HCT116 (cell line): ENCODE measurements around the gene ARSI. TPM values are rescaled to one million over a fixed set of nuclear protein-coding genes. Genes with fewer than 3 reads are reported as not detected.

Source experiments
- ATAC-seq: fragments of 200-7000 bp; cut with Tn5 transposase; 2 replicates; pipeline ENCODE4 v1.9.1; 2020; ENCODE audit warnings: mild to moderate bottlenecking, moderate library complexity
- BruUV-seq: library from RNA; stranded (reverse); fragments of 400-500 nt; replicated peaks from 2 replicates; lab custom pipeline; 2021; lab: Mats Ljungman, UMichigan
- CTCF ChIA-PET: fragments of 300-600 bp; sonication (Branson Sonifier 250); formaldehyde crosslinking; loops from one replicate; lab custom pipeline; 2021; ENCODE audit warnings: antibody characterized with exemption; lab: Charles Lee
- POLR2A ChIA-PET: fragments of 300-600, 350-600 bp; sonication (Branson Sonifier 250); formaldehyde crosslinking; loops from one replicate; lab custom pipeline; 2021; ENCODE audit warnings: antibody characterized with exemption; lab: Charles Lee
- RAD21 ChIA-PET, 2 experiments: fragments of 300-600 bp; sonication (Branson Sonifier 250); formaldehyde crosslinking; loops; one replicate each; lab custom pipeline; 2023; ENCODE audit warnings: low total read pairs in 2 of 2; ENCODE audit not compliant: uncharacterized antibody in 2 of 2, unreplicated experiment in 2 of 2, low non-redundant PET in 1 of 2; lab: Charles Lee
- DNase-seq: peaks from one replicate; pipeline ENCODE4 v3.0.0-alpha.2; 2010; ENCODE audit warnings: low read depth, low spot score
- H2AFZ ChIP-seq: fragments of 200-600 bp; shearing (Covaris generic), sonication (generic); 2 replicates; pipeline ENCODE4 v1.6.1; 2017; ENCODE audit warnings: low read depth, mixed run types, mixed read lengths, antibody characterized with exemption, low read length; ENCODE audit not compliant: poor library complexity, severe bottlenecking
- H3K27ac ChIP-seq: 2 replicates; pipeline ENCODE4 v1.5.1; 2012; ENCODE audit warnings: low read depth, low read length
- H3K27me3 ChIP-seq: fragments of 200-600 bp; sonication (generic); 2 replicates; pipeline ENCODE4 v1.6.1; 2016; ENCODE audit warnings: mixed run types, low read length, mixed read lengths; ENCODE audit not compliant: insufficient read depth
- H3K36me3 ChIP-seq, 2 experiments: fragments of 200-500 bp in 1 of 2; fragments of 200-600 bp in 1 of 2; sonication (Bioruptor generic) in 1 of 2; sonication (generic) in 1 of 2; 2 replicates each; pipeline versions ENCODE4 v1.5.1 to v1.6.1; 2014 to 2016; ENCODE audit warnings: low read length in 2 of 2, inconsistent platforms in 1 of 2, mixed read lengths in 1 of 2, mixed run types in 1 of 2; ENCODE audit not compliant: insufficient read depth in 2 of 2, control insufficient read depth in 1 of 2
- H3K4me1 ChIP-seq, 2 experiments: fragments of 200-600 bp in 1 of 2; sonication (generic) in 1 of 2; 2 replicates each; pipeline versions ENCODE4 v1.5.1 to v1.6.1; 2012 to 2017; ENCODE audit warnings: low read length in 2 of 2, inconsistent platforms in 1 of 2, mild to moderate bottlenecking in 1 of 2, mixed read lengths in 1 of 2, mixed run types in 1 of 2, moderate library complexity in 1 of 2; ENCODE audit not compliant: insufficient read depth in 2 of 2, control insufficient read depth in 1 of 2
- H3K4me2 ChIP-seq: fragments of 200-600 bp; sonication (generic); 2 replicates; pipeline ENCODE4 v1.6.1; 2017; ENCODE audit warnings: mixed run types, low read length, mixed read lengths
- H3K4me3 ChIP-seq, 2 experiments: fragments of 200-600 bp in 1 of 2; sonication (generic) in 1 of 2; replicated peaks in 1 of 2; 2 replicates each; pipeline ENCODE4 v1.5.1; 2011 to 2016; ENCODE audit warnings: low read length in 2 of 2, control low read depth in 1 of 2, low read depth in 1 of 2, mild to moderate bottlenecking in 1 of 2, mixed read lengths in 1 of 2, mixed run types in 1 of 2
- H3K79me2 ChIP-seq: fragments of 200-600 bp; sonication (generic); 2 replicates; pipeline ENCODE4 v1.6.1; 2017; ENCODE audit warnings: mild to moderate bottlenecking, mixed run types, low read length, moderate library complexity, mixed read lengths; ENCODE audit not compliant: insufficient read depth
- H3K9ac ChIP-seq: fragments of 200-600 bp; sonication (generic); 2 replicates; pipeline ENCODE4 v1.6.1; 2016; ENCODE audit warnings: low read length, mixed read lengths
- H3K9me2 ChIP-seq: fragments of 200-600 bp; sonication (generic), shearing (Covaris generic); 2 replicates; pipeline ENCODE4 v1.6.1; 2017; ENCODE audit warnings: mixed run types, mild to moderate bottlenecking, moderate library complexity; ENCODE audit not compliant: insufficient read depth
- H3K9me3 ChIP-seq, 2 experiments: fragments of 200-500 bp in 1 of 2; fragments of 200-600 bp in 1 of 2; sonication (Bioruptor generic) in 1 of 2; sonication (generic) in 1 of 2; 2 replicates each; pipeline ENCODE4 v1.6.1; 2014 to 2017; ENCODE audit warnings: low read length in 2 of 2, mixed read lengths in 2 of 2, inconsistent platforms in 1 of 2, low read depth in 1 of 2, mild to moderate bottlenecking in 1 of 2, mixed run types in 1 of 2, moderate library complexity in 1 of 2; ENCODE audit not compliant: control insufficient read depth in 1 of 2, insufficient read depth in 1 of 2
- H4K20me1 ChIP-seq: fragments of 200-600 bp; sonication (generic), shearing (Covaris generic); 2 replicates; pipeline ENCODE4 v1.6.1; 2017; ENCODE audit warnings: mixed run types, mild to moderate bottlenecking, moderate library complexity; ENCODE audit not compliant: insufficient read depth
- CBX3 ChIP-seq: IDR thresholded peaks from 2 replicates; pipeline ENCODE4 v1.6.1; 2012; ENCODE audit warnings: low read depth
- CEBPB ChIP-seq: IDR thresholded peaks from 2 replicates; pipeline ENCODE4 v1.6.1; 2012; ENCODE audit warnings: low read depth
- EGR1 ChIP-seq: IDR thresholded peaks from 2 replicates; pipeline ENCODE4 v1.6.1; 2012; ENCODE audit warnings: low read depth
- EZH2 ChIP-seq: fragments of 200-600 bp; sonication (generic); IDR thresholded peaks from 2 replicates; pipeline ENCODE4 v1.6.1; 2017; ENCODE audit warnings: antibody characterized with exemption, mixed run types
- EZH2phosphoT487 ChIP-seq: fragments of 200-600 bp; IDR thresholded peaks from 2 replicates; pipeline ENCODE4 v1.6.1; 2018; ENCODE audit warnings: antibody characterized with exemption, borderline replicate concordance
- FOSL1 ChIP-seq: IDR thresholded peaks from 2 replicates; pipeline ENCODE4 v1.6.1; 2012; ENCODE audit warnings: low read depth
- POLR2AphosphoS5 ChIP-seq: IDR thresholded peaks from 2 replicates; pipeline ENCODE4 v1.6.1; 2011; ENCODE audit warnings: mild to moderate bottlenecking, low read depth, low read length, moderate library complexity
- RAD21 ChIP-seq: IDR thresholded peaks from 2 replicates; pipeline ENCODE4 v1.6.1; 2012; ENCODE audit warnings: low read depth, mild to moderate bottlenecking
- SIN3A ChIP-seq: IDR thresholded peaks from 2 replicates; pipeline ENCODE4 v1.6.1; 2012; ENCODE audit warnings: low read depth
- SP1 ChIP-seq: IDR thresholded peaks from 2 replicates; pipeline ENCODE4 v1.6.1; 2012; ENCODE audit warnings: low read depth
- SRF ChIP-seq: IDR thresholded peaks from 2 replicates; pipeline ENCODE4 v1.6.1; 2012; ENCODE audit warnings: low read depth
- TCF7L2 ChIP-seq: IDR thresholded peaks from 2 replicates; pipeline ENCODE4 v1.7.0; 2011; ENCODE audit warnings: borderline replicate concordance, inconsistent platforms; ENCODE audit not compliant: insufficient read depth, insufficient read length; ENCODE audit errors: extremely low read depth
- YY1 ChIP-seq: IDR thresholded peaks from 2 replicates; pipeline ENCODE4 v1.6.1; 2011; ENCODE audit warnings: low read length, low read depth, moderate library complexity, mild to moderate bottlenecking; ENCODE audit not compliant: insufficient replicate concordance; ENCODE audit errors: extremely low read depth
- ZNF274 ChIP-seq: fragments of 200-500 bp; sonication (Bioruptor generic); IDR thresholded peaks from 2 replicates; pipeline ENCODE4 v1.6.1; 2014; ENCODE audit warnings: mild to moderate bottlenecking, low read depth, low read length, inconsistent platforms
- intact Hi-C: fragments of 100-400 bp; cut with micrococcal nuclease; formaldehyde crosslinking; loops from 2 replicates; pipeline ENCODE4 v1.10.0; 2022
- total RNA-seq: library from RNA; stranded (reverse); gene quantifications from one replicate; pipeline ENCODE4 v1.2.1, GENCODE V29; 2021; ENCODE audit not compliant: unreplicated experiment
- TF ChIP-seq, protein P1 (sequence below): IDR thresholded peaks from 2 replicates; pipeline ENCODE4 v1.6.1; 2012
- TF ChIP-seq, protein P2 (sequence below): IDR thresholded peaks from 2 replicates; pipeline ENCODE4 v1.6.1; 2011; ENCODE audit warnings: mild to moderate bottlenecking, low read length, moderate library complexity; ENCODE audit not compliant: insufficient replicate concordance; ENCODE audit errors: extremely low read depth
- TF ChIP-seq, protein P3 (sequence below), 3 experiments: fragments of 200-600 bp in 1 of 3; sonication (generic) in 1 of 3; IDR thresholded peaks in 2 of 3; conservative IDR thresholded peaks in 1 of 3; 2 replicates each; pipeline ENCODE4 v1.5.1; 2012 to 2017; ENCODE audit warnings: low read depth in 2 of 3, low read length in 2 of 3, antibody characterized with exemption in 1 of 3, borderline replicate concordance in 1 of 3, control low read depth in 1 of 3, mild to moderate bottlenecking in 1 of 3, mixed read lengths in 1 of 3, mixed run types in 1 of 3, moderate library complexity in 1 of 3; ENCODE audit not compliant: insufficient read depth in 1 of 3

The ARSI gene
- total RNA-seq, 1 experiment from 2014 or later = 0.07 TPM

- H3K36me3 ChIP-seq = no peaks in the 10 kb centered on the region
- ChIA-PET RAD21 (no interaction called here), POLR2A (no interaction called here), CTCF (no interaction called here)
- peaks cover 0 to 5% of the 10 kb centered on the region in 2 experiments; a peak in 1 of 4 replicates for H3K4me1 ChIP-seq
- H3K79me2 ChIP-seq = no peaks in the 10 kb centered on the region
- H2AFZ ChIP-seq = no peak overlapping the region
- no peak overlapping the region for H3K9ac ChIP-seq
- BruUV-seq = no TSS peak
- TF ChIP-seq EGR1 = no peak
- no peaks in the 10 kb centered on the region for H3K27me3 ChIP-seq
- DNase-seq = no peak
- no peaks in the 10 kb centered on the region for H3K9me3 ChIP-seq
- no peaks in the 10 kb centered on the region for H3K9me2 ChIP-seq
- H3K27ac ChIP-seq = no peak overlapping the region
- ATAC-seq = no peak
- no peaks in the 10 kb centered on the region for H4K20me1 ChIP-seq
- H3K4me2 ChIP-seq = no peak overlapping the region
- no peak overlapping the region for H3K4me3 ChIP-seq
- intact Hi-C loops = no loop called here
These were observed 2.4 kb upstream of the ARSI start for GRCh38 chr5:150305095-150305494.

DNA sequence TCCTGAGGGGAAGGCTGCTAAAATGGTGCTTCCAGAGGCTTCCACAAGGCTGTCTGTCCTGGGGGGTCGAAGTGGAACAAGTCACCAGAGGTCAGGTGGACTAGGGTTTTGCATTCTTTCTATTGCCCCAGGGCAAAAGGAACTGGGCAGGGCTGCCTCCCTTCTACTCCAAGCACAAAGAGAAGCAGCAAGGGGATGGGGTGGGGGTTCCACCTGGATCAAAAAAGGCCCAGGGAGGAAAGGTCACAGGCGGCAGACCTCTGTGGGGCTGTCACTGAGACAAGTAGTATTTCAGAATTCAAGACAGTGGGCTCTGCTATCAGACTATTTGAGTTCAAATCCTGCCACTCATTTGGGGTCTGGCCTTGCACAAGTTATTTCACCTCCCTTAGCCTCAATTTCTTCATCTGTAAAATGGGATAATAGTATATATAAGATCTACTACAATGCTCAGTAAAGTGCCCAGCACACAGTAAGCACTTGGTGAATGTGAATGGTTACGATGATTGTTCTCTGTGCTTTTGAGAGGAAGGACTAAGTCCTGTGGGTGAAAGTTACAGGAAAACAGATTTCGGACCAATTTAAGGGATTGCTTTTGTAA, 1.9 kb upstream of the ARSI start:
- no peaks in the 10 kb centered on the region for H3K9me2 ChIP-seq
- H3K27ac ChIP-seq = no peak overlapping the region
- no peaks in the 10 kb centered on the region for H3K27me3 ChIP-seq
- DNase-seq = no peak
- H3K36me3 ChIP-seq = no peaks in the 10 kb centered on the region
- H3K4me2 ChIP-seq = no peak overlapping the region
- ATAC-seq = no peak
- H3K9me3 ChIP-seq = no peaks in the 10 kb centered on the region
- no peaks in the 10 kb centered on the region for H4K20me1 ChIP-seq
- RAD21 ChIA-PET = no interaction called here
- CTCF ChIA-PET = no interaction called here
- no peak overlapping the region for H3K4me3 ChIP-seq
- intact Hi-C loops = no loop called here
- no peaks in the 10 kb centered on the region for H3K79me2 ChIP-seq
- POLR2A ChIA-PET = no interaction called here
- no peak overlapping the region for H3K9ac ChIP-seq
- H2AFZ ChIP-seq = no peak overlapping the region
- H3K4me1 ChIP-seq = peaks cover 0 to 5% of the 10 kb centered on the region in 2 experiments; a peak in 1 of 4 replicates
- no TSS peak for BruUV-seq
- TF ChIP-seq FOSL1 (no peak), EGR1 (no peak), EZH2 (no peak), CBX3 (no peak), RAD21 (no peak), POLR2AphosphoS5 (no peak), EZH2phosphoT487 (no peak), YY1 (no peak), CEBPB (no peak), SIN3A (no peak), TCF7L2 (no peak), SRF (no peak), ZNF274 (no peak), SP1 (no peak)
- TF ChIP-seq, protein P1, sequence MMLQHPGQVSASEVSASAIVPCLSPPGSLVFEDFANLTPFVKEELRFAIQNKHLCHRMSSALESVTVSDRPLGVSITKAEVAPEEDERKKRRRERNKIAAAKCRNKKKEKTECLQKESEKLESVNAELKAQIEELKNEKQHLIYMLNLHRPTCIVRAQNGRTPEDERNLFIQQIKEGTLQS = no peak
- TF ChIP-seq, protein P2, sequence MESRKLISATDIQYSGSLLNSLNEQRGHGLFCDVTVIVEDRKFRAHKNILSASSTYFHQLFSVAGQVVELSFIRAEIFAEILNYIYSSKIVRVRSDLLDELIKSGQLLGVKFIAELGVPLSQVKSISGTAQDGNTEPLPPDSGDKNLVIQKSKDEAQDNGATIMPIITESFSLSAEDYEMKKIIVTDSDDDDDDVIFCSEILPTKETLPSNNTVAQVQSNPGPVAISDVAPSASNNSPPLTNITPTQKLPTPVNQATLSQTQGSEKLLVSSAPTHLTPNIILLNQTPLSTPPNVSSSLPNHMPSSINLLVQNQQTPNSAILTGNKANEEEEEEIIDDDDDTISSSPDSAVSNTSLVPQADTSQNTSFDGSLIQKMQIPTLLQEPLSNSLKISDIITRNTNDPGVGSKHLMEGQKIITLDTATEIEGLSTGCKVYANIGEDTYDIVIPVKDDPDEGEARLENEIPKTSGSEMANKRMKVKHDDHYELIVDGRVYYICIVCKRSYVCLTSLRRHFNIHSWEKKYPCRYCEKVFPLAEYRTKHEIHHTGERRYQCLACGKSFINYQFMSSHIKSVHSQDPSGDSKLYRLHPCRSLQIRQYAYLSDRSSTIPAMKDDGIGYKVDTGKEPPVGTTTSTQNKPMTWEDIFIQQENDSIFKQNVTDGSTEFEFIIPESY = no peak
- TF ChIP-seq, protein P3, sequence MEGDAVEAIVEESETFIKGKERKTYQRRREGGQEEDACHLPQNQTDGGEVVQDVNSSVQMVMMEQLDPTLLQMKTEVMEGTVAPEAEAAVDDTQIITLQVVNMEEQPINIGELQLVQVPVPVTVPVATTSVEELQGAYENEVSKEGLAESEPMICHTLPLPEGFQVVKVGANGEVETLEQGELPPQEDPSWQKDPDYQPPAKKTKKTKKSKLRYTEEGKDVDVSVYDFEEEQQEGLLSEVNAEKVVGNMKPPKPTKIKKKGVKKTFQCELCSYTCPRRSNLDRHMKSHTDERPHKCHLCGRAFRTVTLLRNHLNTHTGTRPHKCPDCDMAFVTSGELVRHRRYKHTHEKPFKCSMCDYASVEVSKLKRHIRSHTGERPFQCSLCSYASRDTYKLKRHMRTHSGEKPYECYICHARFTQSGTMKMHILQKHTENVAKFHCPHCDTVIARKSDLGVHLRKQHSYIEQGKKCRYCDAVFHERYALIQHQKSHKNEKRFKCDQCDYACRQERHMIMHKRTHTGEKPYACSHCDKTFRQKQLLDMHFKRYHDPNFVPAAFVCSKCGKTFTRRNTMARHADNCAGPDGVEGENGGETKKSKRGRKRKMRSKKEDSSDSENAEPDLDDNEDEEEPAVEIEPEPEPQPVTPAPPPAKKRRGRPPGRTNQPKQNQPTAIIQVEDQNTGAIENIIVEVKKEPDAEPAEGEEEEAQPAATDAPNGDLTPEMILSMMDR (IDR thresholded peaks at IDR 0.05 in 2 of 3, conservative IDR thresholded peaks at IDR 0.05 in 1 of 3; ENCODE audit: borderline replicate concordance in 1 of 3, insufficient read depth in 1 of 3, low read depth in 2 of 3, low read length in 2 of 3) = no peak
